ENCODE measurements around the gene C1QTNF12. TPM values are rescaled to one million over a fixed set of nuclear protein-coding genes. Genes with fewer than 3 reads are reported as not detected.

The C1QTNF12 gene
- polyA plus RNA-seq, 1 of the 3 experiments (the other 2 are of a cell fraction) = 0.59 TPM

DNA sequence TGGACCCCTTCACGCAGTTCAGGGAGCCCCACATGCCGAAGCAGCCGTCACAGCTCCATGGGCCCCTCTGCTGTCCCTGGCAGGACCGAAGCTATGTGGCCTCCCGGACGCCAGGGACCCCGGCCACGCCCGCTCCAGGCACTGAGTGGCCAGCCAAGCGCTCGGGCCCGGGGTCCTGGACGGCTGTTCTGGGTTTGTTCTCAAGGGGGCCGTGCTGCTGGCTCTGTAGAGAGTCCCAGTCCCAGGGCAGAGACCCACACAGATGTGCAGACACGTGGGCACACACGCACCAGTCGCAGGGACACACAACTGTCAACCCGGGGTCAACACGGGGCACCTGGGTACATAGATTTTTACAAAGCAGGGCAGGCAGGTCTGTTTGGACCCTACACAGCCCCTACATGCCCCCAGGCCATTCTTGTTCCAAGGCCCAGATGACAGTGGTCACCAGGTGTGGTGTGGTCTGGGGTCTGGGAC is 7.8 kb downstream of the C1QTNF12 start:
- no peak for TF ChIP-seq GABPA (IDR thresholded peaks at IDR 0.05; ENCODE audit: low read depth)
- no peak for TF ChIP-seq EZH2phosphoT487 (IDR thresholded peaks at IDR 0.05; ENCODE audit: borderline replicate concordance, low read depth)
- TF ChIP-seq PBX3 (IDR thresholded peaks at IDR 0.05) = no peak
- TF ChIP-seq TEAD4 (IDR thresholded peaks at IDR 0.05; ENCODE audit: borderline replicate concordance, insufficient read depth) = no peak
- TF ChIP-seq MEF2A (IDR thresholded peaks at IDR 0.05; ENCODE audit: borderline replicate concordance, low read depth) = no peak
- TF ChIP-seq CHD2 (IDR thresholded peaks at IDR 0.05; ENCODE audit: low read length, partially characterized antibody) = no peak
- TF ChIP-seq TCF12 (IDR thresholded peaks at IDR 0.05) = no peak
- TF ChIP-seq NFIC (IDR thresholded peaks at IDR 0.05; ENCODE audit: borderline replicate concordance) = no peak
- TF ChIP-seq RAD21 (IDR thresholded peaks at IDR 0.05; ENCODE audit: low read length) = no peak
- TF ChIP-seq, protein P1, sequence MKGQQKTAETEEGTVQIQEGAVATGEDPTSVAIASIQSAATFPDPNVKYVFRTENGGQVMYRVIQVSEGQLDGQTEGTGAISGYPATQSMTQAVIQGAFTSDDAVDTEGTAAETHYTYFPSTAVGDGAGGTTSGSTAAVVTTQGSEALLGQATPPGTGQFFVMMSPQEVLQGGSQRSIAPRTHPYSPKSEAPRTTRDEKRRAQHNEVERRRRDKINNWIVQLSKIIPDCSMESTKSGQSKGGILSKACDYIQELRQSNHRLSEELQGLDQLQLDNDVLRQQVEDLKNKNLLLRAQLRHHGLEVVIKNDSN (IDR thresholded peaks at IDR 0.05; ENCODE audit: borderline replicate concordance, low read depth) = no peak
- TF ChIP-seq, protein P2, sequence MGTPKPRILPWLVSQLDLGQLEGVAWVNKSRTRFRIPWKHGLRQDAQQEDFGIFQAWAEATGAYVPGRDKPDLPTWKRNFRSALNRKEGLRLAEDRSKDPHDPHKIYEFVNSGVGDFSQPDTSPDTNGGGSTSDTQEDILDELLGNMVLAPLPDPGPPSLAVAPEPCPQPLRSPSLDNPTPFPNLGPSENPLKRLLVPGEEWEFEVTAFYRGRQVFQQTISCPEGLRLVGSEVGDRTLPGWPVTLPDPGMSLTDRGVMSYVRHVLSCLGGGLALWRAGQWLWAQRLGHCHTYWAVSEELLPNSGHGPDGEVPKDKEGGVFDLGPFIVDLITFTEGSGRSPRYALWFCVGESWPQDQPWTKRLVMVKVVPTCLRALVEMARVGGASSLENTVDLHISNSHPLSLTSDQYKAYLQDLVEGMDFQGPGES (IDR thresholded peaks at IDR 0.05; ENCODE audit: low read depth, low read length) = no peak
- no peak for TF ChIP-seq YY1 (IDR thresholded peaks at IDR 0.05; ENCODE audit: low read depth)
- TF ChIP-seq TAF1 (IDR thresholded peaks at IDR 0.05; ENCODE audit: borderline replicate concordance, low read depth, low read length) = no peak
- TF ChIP-seq, protein P3, sequence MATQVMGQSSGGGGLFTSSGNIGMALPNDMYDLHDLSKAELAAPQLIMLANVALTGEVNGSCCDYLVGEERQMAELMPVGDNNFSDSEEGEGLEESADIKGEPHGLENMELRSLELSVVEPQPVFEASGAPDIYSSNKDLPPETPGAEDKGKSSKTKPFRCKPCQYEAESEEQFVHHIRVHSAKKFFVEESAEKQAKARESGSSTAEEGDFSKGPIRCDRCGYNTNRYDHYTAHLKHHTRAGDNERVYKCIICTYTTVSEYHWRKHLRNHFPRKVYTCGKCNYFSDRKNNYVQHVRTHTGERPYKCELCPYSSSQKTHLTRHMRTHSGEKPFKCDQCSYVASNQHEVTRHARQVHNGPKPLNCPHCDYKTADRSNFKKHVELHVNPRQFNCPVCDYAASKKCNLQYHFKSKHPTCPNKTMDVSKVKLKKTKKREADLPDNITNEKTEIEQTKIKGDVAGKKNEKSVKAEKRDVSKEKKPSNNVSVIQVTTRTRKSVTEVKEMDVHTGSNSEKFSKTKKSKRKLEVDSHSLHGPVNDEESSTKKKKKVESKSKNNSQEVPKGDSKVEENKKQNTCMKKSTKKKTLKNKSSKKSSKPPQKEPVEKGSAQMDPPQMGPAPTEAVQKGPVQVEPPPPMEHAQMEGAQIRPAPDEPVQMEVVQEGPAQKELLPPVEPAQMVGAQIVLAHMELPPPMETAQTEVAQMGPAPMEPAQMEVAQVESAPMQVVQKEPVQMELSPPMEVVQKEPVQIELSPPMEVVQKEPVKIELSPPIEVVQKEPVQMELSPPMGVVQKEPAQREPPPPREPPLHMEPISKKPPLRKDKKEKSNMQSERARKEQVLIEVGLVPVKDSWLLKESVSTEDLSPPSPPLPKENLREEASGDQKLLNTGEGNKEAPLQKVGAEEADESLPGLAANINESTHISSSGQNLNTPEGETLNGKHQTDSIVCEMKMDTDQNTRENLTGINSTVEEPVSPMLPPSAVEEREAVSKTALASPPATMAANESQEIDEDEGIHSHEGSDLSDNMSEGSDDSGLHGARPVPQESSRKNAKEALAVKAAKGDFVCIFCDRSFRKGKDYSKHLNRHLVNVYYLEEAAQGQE (IDR thresholded peaks at IDR 0.05; ENCODE audit: low read depth, low read length) = no peak
- no peak for TF ChIP-seq RXRA (IDR thresholded peaks at IDR 0.05; ENCODE audit: borderline replicate concordance, low read depth)
- TF ChIP-seq JUND (IDR thresholded peaks at IDR 0.05) = no peak
- no peak for TF ChIP-seq RCOR1 (IDR thresholded peaks at IDR 0.05; ENCODE audit: low read length)
- Histone ChIP-seq H3K4me3 (ENCODE audit: low read depth in 2 of 2, low read length in 1 of 2) (no peak overlapping the region), H3K9me3 (no peaks in the 10 kb centered on the region), H3K36me3 (replicated peaks in 1 of 2; ENCODE audit: control insufficient read depth in 1 of 2, insufficient read depth in 2 of 2, low read length in 1 of 2) (peaks cover 0 to 17% of the 10 kb centered on the region in 2 experiments), H3K4me1 (ENCODE audit: control insufficient read depth in 1 of 2, insufficient read depth in 2 of 2, low read depth in 1 of 2, low read length in 1 of 2) (peaks cover 0 to 18% of the 10 kb centered on the region in 2 experiments; a peak in 1 of 4 replicates), H4K20me1 (ENCODE audit: insufficient read depth) (no peaks in the 10 kb centered on the region), H3K27me3 (ENCODE audit: insufficient read depth) (no peaks in the 10 kb centered on the region), H3F3A (replicated peaks; ENCODE audit: insufficient read depth) (no peaks in the 10 kb centered on the region), H3K9me2 (no peaks in the 10 kb centered on the region), H2AFZ (ENCODE audit: low read depth) (no peak overlapping the region), H3K27ac (ENCODE audit: low read depth in 2 of 2, low read length in 1 of 2) (no peak overlapping the region), H3K9ac (no peak overlapping the region), H3K4me2 (no peak overlapping the region), H3K79me2 (ENCODE audit: insufficient read depth) (peaks cover 8% of the 10 kb centered on the region; the same call in 1 of the 2 replicates)
- peak; percentile 61 for DNase-seq
- ChIA-PET CTCF (interaction anchor here (1.4 to 5.1 kb wide), 2 partner anchors 116 to 237 kb away, joined by 5 to 43 read pairs; no protein-coding TSS in a partner anchor), POLR2A (interaction anchor here (0.9 kb wide), 1 partner anchor 12 kb away, joined by 3 read pairs; no protein-coding TSS in a partner anchor)
- WGBS (ENCODE audit: low lambda C conversion rate) = 74% methylated on average over 5 of the region's 19 CpGs

Data from SK-N-SH (cell line).